Measurements from ENCODE around the gene APLP1. TPM values are rescaled to one million over a fixed set of nuclear protein-coding genes. Genes with fewer than 3 reads are reported as not detected.
A peak's percentile ranks its signal among the peaks of the same experiment; 100 is the strongest.
"Not testable (repeated sequence)": the region's sequence is repeated elsewhere in the genome, so short reads cannot be mapped to it uniquely, and the experiment has no call there.

The APLP1 gene
- total RNA-seq, 1 donor from 2014 or later, result 3.0 TPM

GRCh38 chr19:35882114-35882832 lies 13.9 kb downstream of the APLP1 start:
- peak; percentile 69 for DNase-seq

- no peak for DNase-seq
Measured at GRCh38 chr19:35883882-35884281, 15.5 kb downstream of the APLP1 start.

- DNase-seq, result no peak
Measured at GRCh38 chr19:35885225-35885738, 16.9 kb downstream of the APLP1 start.

- DNase-seq, result no peak
Measured at GRCh38 chr19:35885904-35886303, 17.5 kb downstream of the APLP1 start.

GRCh38 chr19:35887197-35887596 lies 18.8 kb downstream of the APLP1 start:
- DNase-seq, result no peak

GRCh38 chr19:35888398-35888797 lies 20.0 kb downstream of the APLP1 start:
- no peak for DNase-seq

GRCh38 chr19:35889370-35890112 lies 21.2 kb downstream of the APLP1 start:
- DNase-seq, result no peak

- no peak for DNase-seq
Measured at GRCh38 chr19:35890113-35890650, 21.8 kb downstream of the APLP1 start.

GRCh38 chr19:35891819-35892218 lies 23.4 kb downstream of the APLP1 start:
- not testable (repeated sequence) for DNase-seq

GRCh38 chr19:35894342-35894741 lies 26.0 kb downstream of the APLP1 start:
- DNase-seq, result no peak

- DNase-seq, result no peak
Measured at GRCh38 chr19:35895911-35896642, 27.7 kb downstream of the APLP1 start.

- DNase-seq, result no peak
Measured at GRCh38 chr19:35896643-35897040, 28.3 kb downstream of the APLP1 start.

- no peak for DNase-seq
Measured at GRCh38 chr19:35897706-35898451, 29.5 kb downstream of the APLP1 start.

GRCh38 chr19:35898499-35898809 lies 30.1 kb downstream of the APLP1 start:
- no peak for DNase-seq

- DNase-seq, result peak; percentile 87
Measured at GRCh38 chr19:35899547-35900214, 31.3 kb downstream of the APLP1 start.

GRCh38 chr19:35901055-35901644 lies 32.8 kb downstream of the APLP1 start:
- peak; percentile 6 for DNase-seq

- DNase-seq, result peak; percentile 10
Measured at GRCh38 chr19:35901854-35902661, 33.7 kb downstream of the APLP1 start, which contains the start of gene HCST. Gene HCST, plus strand, starts transcription at chr19:35902529. Its CDS starts 65 bp downstream, at chr19:35902594.

- DNase-seq, result no peak
Measured at GRCh38 chr19:35902870-35903475, 34.6 kb downstream of the APLP1 start.

GRCh38 chr19:35903550-35904179 lies 35.3 kb downstream of the APLP1 start:
- peak; percentile 10 for DNase-seq

All from skin of body (tissue), 2 donors.